ENCODE data around the gene MARCHF6. TPM values are rescaled to one million over a fixed set of nuclear protein-coding genes. Genes with fewer than 3 reads are reported as not detected.
A peak's percentile ranks its signal among the peaks of the same experiment; 100 is the strongest.

The MARCHF6 gene
- total RNA-seq, 1 experiment from 2014 or later, result 117 TPM

DNA sequence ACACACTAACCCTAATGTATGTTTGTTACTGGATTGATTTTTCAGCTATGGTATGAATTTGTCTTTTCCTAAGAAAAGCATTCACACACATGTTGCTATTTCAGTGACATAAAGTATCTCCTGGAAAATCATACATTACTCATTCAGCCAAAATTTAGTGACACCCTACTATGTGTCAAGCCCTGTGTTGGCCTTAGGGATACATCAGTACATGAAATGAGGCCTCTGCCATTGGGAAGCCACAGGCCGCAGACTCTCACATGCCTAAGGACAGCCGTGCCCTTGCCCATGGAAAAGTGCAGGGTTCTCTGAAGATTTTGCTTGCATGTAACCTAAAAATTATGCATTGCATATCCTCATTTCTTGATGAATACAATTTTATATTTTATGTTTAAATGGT is 5.2 kb upstream of the MARCHF6 start:
- no peak for DNase-seq (ENCODE audit: low spot score)
- ChIA-PET CTCF (interaction anchor here (1.5 kb wide), 1 partner anchor 64 kb away, joined by 6 read pairs; no protein-coding TSS in a partner anchor), POLR2A (no interaction called here)
- Mint-ChIP-seq H3K4me3 (no peak overlapping the region), H3K27ac (no peak overlapping the region), H3K36me3 (no peaks in the 10 kb centered on the region), H3K9me3 (no peaks in the 10 kb centered on the region), H3K27me3 (ENCODE audit: low read depth) (peaks cover 14% of the 10 kb centered on the region), H3K4me1 (peaks cover 15% of the 10 kb centered on the region)
- TF ChIP-seq, protein P1, sequence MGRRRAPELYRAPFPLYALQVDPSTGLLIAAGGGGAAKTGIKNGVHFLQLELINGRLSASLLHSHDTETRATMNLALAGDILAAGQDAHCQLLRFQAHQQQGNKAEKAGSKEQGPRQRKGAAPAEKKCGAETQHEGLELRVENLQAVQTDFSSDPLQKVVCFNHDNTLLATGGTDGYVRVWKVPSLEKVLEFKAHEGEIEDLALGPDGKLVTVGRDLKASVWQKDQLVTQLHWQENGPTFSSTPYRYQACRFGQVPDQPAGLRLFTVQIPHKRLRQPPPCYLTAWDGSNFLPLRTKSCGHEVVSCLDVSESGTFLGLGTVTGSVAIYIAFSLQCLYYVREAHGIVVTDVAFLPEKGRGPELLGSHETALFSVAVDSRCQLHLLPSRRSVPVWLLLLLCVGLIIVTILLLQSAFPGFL (CRISPR knock-in tag; IDR thresholded peaks at IDR 0.05; ENCODE audit: borderline replicate concordance), result no peak
- TF ChIP-seq ZNF416 (CRISPR knock-in tag; IDR thresholded peaks at IDR 0.05), result no peak
- no peak for TF ChIP-seq SMAD3 (CRISPR knock-in tag; IDR thresholded peaks at IDR 0.05; ENCODE audit: borderline replicate concordance)
- no peak for TF ChIP-seq IRF2 (CRISPR knock-in tag; IDR thresholded peaks at IDR 0.05; ENCODE audit: borderline replicate concordance, low read depth)
- TF ChIP-seq, protein P2, sequence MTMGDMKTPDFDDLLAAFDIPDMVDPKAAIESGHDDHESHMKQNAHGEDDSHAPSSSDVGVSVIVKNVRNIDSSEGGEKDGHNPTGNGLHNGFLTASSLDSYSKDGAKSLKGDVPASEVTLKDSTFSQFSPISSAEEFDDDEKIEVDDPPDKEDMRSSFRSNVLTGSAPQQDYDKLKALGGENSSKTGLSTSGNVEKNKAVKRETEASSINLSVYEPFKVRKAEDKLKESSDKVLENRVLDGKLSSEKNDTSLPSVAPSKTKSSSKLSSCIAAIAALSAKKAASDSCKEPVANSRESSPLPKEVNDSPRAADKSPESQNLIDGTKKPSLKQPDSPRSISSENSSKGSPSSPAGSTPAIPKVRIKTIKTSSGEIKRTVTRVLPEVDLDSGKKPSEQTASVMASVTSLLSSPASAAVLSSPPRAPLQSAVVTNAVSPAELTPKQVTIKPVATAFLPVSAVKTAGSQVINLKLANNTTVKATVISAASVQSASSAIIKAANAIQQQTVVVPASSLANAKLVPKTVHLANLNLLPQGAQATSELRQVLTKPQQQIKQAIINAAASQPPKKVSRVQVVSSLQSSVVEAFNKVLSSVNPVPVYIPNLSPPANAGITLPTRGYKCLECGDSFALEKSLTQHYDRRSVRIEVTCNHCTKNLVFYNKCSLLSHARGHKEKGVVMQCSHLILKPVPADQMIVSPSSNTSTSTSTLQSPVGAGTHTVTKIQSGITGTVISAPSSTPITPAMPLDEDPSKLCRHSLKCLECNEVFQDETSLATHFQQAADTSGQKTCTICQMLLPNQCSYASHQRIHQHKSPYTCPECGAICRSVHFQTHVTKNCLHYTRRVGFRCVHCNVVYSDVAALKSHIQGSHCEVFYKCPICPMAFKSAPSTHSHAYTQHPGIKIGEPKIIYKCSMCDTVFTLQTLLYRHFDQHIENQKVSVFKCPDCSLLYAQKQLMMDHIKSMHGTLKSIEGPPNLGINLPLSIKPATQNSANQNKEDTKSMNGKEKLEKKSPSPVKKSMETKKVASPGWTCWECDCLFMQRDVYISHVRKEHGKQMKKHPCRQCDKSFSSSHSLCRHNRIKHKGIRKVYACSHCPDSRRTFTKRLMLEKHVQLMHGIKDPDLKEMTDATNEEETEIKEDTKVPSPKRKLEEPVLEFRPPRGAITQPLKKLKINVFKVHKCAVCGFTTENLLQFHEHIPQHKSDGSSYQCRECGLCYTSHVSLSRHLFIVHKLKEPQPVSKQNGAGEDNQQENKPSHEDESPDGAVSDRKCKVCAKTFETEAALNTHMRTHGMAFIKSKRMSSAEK (CRISPR knock-in tag; IDR thresholded peaks at IDR 0.05; ENCODE audit: borderline replicate concordance), result no peak
- TF ChIP-seq, protein P3, sequence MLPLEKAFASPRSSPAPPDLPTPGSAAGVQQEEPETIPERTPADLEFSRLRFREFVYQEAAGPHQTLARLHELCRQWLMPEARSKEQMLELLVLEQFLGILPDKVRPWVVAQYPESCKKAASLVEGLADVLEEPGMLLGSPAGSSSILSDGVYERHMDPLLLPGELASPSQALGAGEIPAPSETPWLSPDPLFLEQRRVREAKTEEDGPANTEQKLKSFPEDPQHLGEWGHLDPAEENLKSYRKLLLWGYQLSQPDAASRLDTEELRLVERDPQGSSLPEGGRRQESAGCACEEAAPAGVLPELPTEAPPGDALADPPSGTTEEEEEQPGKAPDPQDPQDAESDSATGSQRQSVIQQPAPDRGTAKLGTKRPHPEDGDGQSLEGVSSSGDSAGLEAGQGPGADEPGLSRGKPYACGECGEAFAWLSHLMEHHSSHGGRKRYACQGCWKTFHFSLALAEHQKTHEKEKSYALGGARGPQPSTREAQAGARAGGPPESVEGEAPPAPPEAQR (CRISPR knock-in tag; IDR thresholded peaks at IDR 0.05), result no peak
- TF ChIP-seq ZNF121 (CRISPR knock-in tag; IDR thresholded peaks at IDR 0.05), result no peak
- ATAC-seq, result no peak

DNA sequence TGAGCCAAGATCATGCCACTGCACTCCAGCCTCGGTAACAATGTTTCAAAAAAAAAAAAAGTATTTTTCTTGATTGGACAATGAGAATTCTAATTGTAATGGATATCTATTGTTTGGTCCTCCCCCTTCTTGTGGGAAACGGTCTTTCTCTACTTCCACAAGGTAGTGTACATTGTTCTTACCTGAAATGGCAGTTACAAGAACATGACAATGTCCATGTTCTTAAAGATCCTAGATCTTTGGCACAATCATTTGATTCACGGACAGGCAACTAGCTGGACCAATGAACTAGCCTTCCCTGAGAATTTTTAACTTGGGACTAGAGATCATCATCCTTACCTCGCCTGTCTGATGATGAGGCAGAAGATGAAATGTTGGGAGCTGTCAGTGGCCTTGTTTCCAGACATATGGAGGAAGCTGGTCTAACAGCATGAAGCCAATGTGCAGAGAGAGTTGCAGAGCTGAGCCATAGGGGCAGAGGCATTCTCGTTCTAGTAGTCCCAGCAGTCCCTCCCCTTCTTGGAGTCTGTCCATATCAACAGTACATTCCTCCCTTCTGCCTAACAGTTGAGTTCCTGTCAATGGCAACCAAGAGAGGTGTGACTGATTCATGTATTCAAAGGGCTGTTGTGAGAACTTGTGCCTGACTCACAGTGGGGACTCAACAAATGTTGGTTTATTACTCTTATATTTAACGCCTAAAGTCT is 2.1 kb upstream of the MARCHF6 start:
- peak overlapping the region; percentile 84 for H3K4me3 Mint-ChIP-seq
- ATAC-seq, result no peak
- ChIA-PET CTCF (interaction anchor here (3.4 kb wide), 1 partner anchor 14 kb away, joined by 20 read pairs; no protein-coding TSS in a partner anchor), POLR2A (no interaction called here)
- H3K27me3 Mint-ChIP-seq (ENCODE audit: low read depth), result peaks cover 14% of the 10 kb centered on the region
- no peaks in the 10 kb centered on the region for H3K36me3 Mint-ChIP-seq
- no peaks in the 10 kb centered on the region for H3K9me3 Mint-ChIP-seq
- no peak for DNase-seq (ENCODE audit: low spot score)
- H3K4me1 Mint-ChIP-seq, result peaks cover 28% of the 10 kb centered on the region
- no peak overlapping the region for H3K27ac Mint-ChIP-seq
- TF ChIP-seq, protein P4, sequence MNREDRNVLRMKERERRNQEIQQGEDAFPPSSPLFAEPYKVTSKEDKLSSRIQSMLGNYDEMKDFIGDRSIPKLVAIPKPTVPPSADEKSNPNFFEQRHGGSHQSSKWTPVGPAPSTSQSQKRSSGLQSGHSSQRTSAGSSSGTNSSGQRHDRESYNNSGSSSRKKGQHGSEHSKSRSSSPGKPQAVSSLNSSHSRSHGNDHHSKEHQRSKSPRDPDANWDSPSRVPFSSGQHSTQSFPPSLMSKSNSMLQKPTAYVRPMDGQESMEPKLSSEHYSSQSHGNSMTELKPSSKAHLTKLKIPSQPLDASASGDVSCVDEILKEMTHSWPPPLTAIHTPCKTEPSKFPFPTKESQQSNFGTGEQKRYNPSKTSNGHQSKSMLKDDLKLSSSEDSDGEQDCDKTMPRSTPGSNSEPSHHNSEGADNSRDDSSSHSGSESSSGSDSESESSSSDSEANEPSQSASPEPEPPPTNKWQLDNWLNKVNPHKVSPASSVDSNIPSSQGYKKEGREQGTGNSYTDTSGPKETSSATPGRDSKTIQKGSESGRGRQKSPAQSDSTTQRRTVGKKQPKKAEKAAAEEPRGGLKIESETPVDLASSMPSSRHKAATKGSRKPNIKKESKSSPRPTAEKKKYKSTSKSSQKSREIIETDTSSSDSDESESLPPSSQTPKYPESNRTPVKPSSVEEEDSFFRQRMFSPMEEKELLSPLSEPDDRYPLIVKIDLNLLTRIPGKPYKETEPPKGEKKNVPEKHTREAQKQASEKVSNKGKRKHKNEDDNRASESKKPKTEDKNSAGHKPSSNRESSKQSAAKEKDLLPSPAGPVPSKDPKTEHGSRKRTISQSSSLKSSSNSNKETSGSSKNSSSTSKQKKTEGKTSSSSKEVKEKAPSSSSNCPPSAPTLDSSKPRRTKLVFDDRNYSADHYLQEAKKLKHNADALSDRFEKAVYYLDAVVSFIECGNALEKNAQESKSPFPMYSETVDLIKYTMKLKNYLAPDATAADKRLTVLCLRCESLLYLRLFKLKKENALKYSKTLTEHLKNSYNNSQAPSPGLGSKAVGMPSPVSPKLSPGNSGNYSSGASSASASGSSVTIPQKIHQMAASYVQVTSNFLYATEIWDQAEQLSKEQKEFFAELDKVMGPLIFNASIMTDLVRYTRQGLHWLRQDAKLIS (CRISPR knock-in tag; IDR thresholded peaks at IDR 0.05; ENCODE audit: borderline replicate concordance), result no peak
- no peak for TF ChIP-seq ZNF121 (CRISPR knock-in tag; IDR thresholded peaks at IDR 0.05)
- TF ChIP-seq, protein P5, sequence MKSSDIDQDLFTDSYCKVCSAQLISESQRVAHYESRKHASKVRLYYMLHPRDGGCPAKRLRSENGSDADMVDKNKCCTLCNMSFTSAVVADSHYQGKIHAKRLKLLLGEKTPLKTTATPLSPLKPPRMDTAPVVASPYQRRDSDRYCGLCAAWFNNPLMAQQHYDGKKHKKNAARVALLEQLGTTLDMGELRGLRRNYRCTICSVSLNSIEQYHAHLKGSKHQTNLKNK (CRISPR knock-in tag; IDR thresholded peaks at IDR 0.05), result no peak
- TF ChIP-seq GRHL2 (CRISPR knock-in tag; IDR thresholded peaks at IDR 0.05; ENCODE audit: insufficient replicate concordance, severe bottlenecking), result no peak
- TF ChIP-seq NFE2L1 (CRISPR knock-in tag; IDR thresholded peaks at IDR 0.05), result no peak
- TF ChIP-seq, protein P6, sequence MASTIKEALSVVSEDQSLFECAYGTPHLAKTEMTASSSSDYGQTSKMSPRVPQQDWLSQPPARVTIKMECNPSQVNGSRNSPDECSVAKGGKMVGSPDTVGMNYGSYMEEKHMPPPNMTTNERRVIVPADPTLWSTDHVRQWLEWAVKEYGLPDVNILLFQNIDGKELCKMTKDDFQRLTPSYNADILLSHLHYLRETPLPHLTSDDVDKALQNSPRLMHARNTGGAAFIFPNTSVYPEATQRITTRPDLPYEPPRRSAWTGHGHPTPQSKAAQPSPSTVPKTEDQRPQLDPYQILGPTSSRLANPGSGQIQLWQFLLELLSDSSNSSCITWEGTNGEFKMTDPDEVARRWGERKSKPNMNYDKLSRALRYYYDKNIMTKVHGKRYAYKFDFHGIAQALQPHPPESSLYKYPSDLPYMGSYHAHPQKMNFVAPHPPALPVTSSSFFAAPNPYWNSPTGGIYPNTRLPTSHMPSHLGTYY (CRISPR knock-in tag; IDR thresholded peaks at IDR 0.05), result no peak
- no peak for TF ChIP-seq TP53 (CRISPR knock-in tag; IDR thresholded peaks at IDR 0.05)
- TF ChIP-seq OVOL2 (CRISPR knock-in tag; IDR thresholded peaks at IDR 0.05; ENCODE audit: borderline replicate concordance), result no peak
- no peak for TF ChIP-seq FOXK1 (CRISPR knock-in tag; IDR thresholded peaks at IDR 0.05)
- TF ChIP-seq, protein P7, sequence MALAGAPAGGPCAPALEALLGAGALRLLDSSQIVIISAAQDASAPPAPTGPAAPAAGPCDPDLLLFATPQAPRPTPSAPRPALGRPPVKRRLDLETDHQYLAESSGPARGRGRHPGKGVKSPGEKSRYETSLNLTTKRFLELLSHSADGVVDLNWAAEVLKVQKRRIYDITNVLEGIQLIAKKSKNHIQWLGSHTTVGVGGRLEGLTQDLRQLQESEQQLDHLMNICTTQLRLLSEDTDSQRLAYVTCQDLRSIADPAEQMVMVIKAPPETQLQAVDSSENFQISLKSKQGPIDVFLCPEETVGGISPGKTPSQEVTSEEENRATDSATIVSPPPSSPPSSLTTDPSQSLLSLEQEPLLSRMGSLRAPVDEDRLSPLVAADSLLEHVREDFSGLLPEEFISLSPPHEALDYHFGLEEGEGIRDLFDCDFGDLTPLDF (CRISPR knock-in tag; IDR thresholded peaks at IDR 0.05), result no peak
- TF ChIP-seq GTF2I (CRISPR knock-in tag; conservative IDR thresholded peaks at IDR 0.05), result no peak
- TF ChIP-seq ETV6 (CRISPR knock-in tag; IDR thresholded peaks at IDR 0.05), result no peak

Measured in WTC11 (cell line).